CD4-positive, CD25-positive, alpha-beta regulatory T cell (primary cell): ENCODE data around the gene ZFP91. TPM values are rescaled to one million over a fixed set of nuclear protein-coding genes. Genes with fewer than 3 reads are reported as not detected.

Source experiments
- ATAC-seq, 2 donors: fragments of 150-1000 bp; cut with Tn5 transposase; one replicate each; pipeline ENCODE4 v1.10.0; 2021; ENCODE audit warnings: low read depth in 2 of 2, moderate number of reproducible peaks in 2 of 2, moderate library complexity in 1 of 2
- DNase-seq, 3 donors: peaks; one replicate each; pipeline versions ENCODE4 v3.0.0 to v3.0.0-alpha.2; 2012 to 2022; ENCODE audit warnings: mixed read lengths in 1 of 3
- H3K27ac ChIP-seq: one replicate; pipeline ENCODE4 v1.7.0; 2013; ENCODE audit warnings: mild to moderate bottlenecking, low read length; ENCODE audit not compliant: insufficient read depth, poor library complexity, severe bottlenecking
- H3K27me3 ChIP-seq: one replicate; pipeline ENCODE4 v1.7.0; 2013; ENCODE audit warnings: low read length; ENCODE audit not compliant: control insufficient read depth, insufficient read depth
- H3K36me3 ChIP-seq: one replicate; pipeline ENCODE4 v1.7.0; 2013; ENCODE audit warnings: mild to moderate bottlenecking, low read length, moderate library complexity; ENCODE audit not compliant: control insufficient read depth, insufficient read depth
- H3K4me1 ChIP-seq: 2 replicates; pipeline ENCODE4 v1.7.0; 2013; ENCODE audit warnings: mild to moderate bottlenecking, low read length; ENCODE audit not compliant: insufficient read depth, control insufficient read depth, poor library complexity, severe bottlenecking
- H3K4me3 ChIP-seq: one replicate; pipeline ENCODE4 v1.7.0; 2013; ENCODE audit warnings: low read depth, mild to moderate bottlenecking, low read length, moderate library complexity
- H3K9me3 ChIP-seq, 2 experiments: 1 replicate in 1 of 2; 2 replicates in 1 of 2; pipeline ENCODE4 v1.7.0; 2013; ENCODE audit warnings: low read length in 2 of 2, mild to moderate bottlenecking in 1 of 2, moderate library complexity in 1 of 2; ENCODE audit not compliant: control insufficient read depth in 2 of 2
- H3K27ac Mint-ChIP-seq, 3 donors: one replicate each; pipeline ENCODE4 v1.8.0; 2020 to 2022; ENCODE audit warnings: mild to moderate bottlenecking in 3 of 3, mixed read lengths in 3 of 3, moderate library complexity in 2 of 3
- H3K27me3 Mint-ChIP-seq: one replicate; pipeline ENCODE4 v1.8.0; 2022; ENCODE audit warnings: mild to moderate bottlenecking, mixed read lengths
- H3K36me3 Mint-ChIP-seq: one replicate; pipeline ENCODE4 v1.8.0; 2020; ENCODE audit warnings: mixed read lengths
- H3K4me1 Mint-ChIP-seq, 4 donors: one replicate each; pipeline ENCODE4 v1.8.0; 2020 to 2022; ENCODE audit warnings: mixed read lengths in 4 of 4, mild to moderate bottlenecking in 1 of 4
- H3K4me3 Mint-ChIP-seq, 4 donors: one replicate each; pipeline ENCODE4 v1.8.0; 2020 to 2022; ENCODE audit warnings: mild to moderate bottlenecking in 4 of 4, mixed read lengths in 4 of 4, moderate library complexity in 3 of 4
- H3K9me3 Mint-ChIP-seq, 7 donors: one replicate each; pipeline ENCODE4 v1.8.0; 2020 to 2022; ENCODE audit warnings: mixed read lengths in 7 of 7, mild to moderate bottlenecking in 3 of 7, moderate library complexity in 2 of 7
- polyA plus RNA-seq, 4 donors: library from polyadenylated mRNA; unstranded; fragments of 300-500 nt; fragmentation: Illumina TruSeq; gene quantifications; one replicate each; pipeline ENCODE4 v1.2.3, GENCODE V29; 2021
- total RNA-seq: library from RNA; stranded (reverse); gene quantifications from one replicate; pipeline ENCODE4 v1.2.3, GENCODE V29; 2022

The ZFP91 gene
- total and polyA plus RNA-seq, 5 donors from 2014 or later, result 5.0 to 46.5 (median 7.5) TPM

DNA sequence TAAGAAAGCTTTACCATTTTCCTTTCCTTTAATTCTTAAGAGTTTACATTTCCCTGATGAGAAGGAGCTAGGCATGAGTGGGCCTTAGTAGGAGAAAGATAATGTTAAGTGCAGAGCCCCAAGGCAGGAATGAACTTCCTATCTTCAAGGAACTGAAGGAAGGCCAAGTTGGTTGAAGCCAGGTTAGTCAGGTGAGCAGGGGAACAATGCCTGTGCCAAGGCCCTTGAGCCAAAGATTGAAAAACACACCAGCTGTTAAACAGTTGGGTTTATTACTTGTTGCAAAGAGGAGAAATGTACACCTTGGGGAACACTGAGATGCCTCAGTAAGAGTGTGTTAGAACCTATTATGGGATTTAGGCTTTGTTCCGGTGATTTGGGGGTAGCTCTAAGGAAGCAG is 53.6 kb downstream of the ZFP91 start:
- H3K27ac Mint-ChIP-seq, result peak overlapping the region in 1 of 3 donors; percentile 62
- DNase-seq (no peak), ATAC-seq (no peak)
- Histone ChIP-seq H3K9me3 (no peaks in the 10 kb centered on the region), H3K27me3 (no peaks in the 10 kb centered on the region), H3K27ac (no peak overlapping the region), H3K4me3 (no peak overlapping the region), H3K36me3 (no peaks in the 10 kb centered on the region), H3K4me1 (no peaks in the 10 kb centered on the region)
- no peaks in the 10 kb centered on the region for H3K27me3 Mint-ChIP-seq
- peaks cover 0 to 6% (median 4%) of the 10 kb centered on the region in 4 donors for H3K4me1 Mint-ChIP-seq
- no peaks in the 10 kb centered on the region for H3K36me3 Mint-ChIP-seq
- no peaks in the 10 kb centered on the region for H3K9me3 Mint-ChIP-seq
- no peak overlapping the region for H3K4me3 Mint-ChIP-seq

DNA sequence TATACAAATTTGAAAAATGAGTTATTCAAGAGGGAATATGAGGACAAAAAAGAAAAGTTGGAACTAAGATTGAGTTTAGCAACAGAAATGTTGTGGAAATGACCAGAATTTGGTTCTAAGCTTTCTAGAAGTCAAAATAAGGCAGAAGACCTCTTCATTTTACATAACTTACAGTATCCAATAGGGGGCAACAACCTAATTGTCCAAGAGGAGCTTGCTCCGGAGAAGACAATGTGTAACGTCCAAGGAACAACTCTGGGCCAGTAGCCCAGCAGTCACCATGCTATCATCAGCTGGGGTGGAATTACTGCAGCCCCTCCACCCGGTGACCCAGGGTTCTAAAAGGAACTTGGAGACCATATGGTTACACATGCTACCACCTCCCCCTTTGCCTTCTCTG is 57.7 kb downstream of the ZFP91 start:
- H3K27me3 ChIP-seq, result no peaks in the 10 kb centered on the region
- no peaks in the 10 kb centered on the region for H3K9me3 Mint-ChIP-seq
- H3K9me3 ChIP-seq, result no peaks in the 10 kb centered on the region
- no peak overlapping the region for H3K4me3 ChIP-seq
- peaks cover 14 to 21% (median 16%) of the 10 kb centered on the region in 4 donors for H3K4me1 Mint-ChIP-seq
- DNase-seq (no peak), ATAC-seq (no peak)
- H3K27ac ChIP-seq, result no peak overlapping the region
- H3K4me1 ChIP-seq, result peaks cover 20% of the 10 kb centered on the region
- no peaks in the 10 kb centered on the region for H3K36me3 Mint-ChIP-seq
- H3K27me3 Mint-ChIP-seq, result no peaks in the 10 kb centered on the region
- no peaks in the 10 kb centered on the region for H3K36me3 ChIP-seq
- no peak overlapping the region for H3K27ac Mint-ChIP-seq
- H3K4me3 Mint-ChIP-seq, result no peak overlapping the region

DNA sequence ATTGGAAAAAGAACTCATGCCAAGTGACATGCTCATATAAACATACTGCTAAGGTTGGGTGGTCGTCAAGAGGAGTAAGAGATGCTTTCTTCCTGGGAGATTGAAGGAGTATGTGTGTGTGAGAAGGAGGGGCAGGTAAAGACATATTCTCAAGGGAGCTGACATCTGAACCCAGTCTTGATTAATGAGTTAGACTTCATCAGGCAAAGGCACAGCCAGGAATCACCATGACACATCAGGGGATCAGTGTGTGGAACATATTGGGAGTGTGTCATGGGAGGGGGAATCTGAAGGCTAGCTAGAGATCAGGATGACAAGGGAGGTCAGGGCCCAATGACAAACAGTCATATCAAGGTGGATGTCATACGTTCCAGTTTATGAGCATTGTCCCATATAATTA is 58.5 kb downstream of the ZFP91 start:
- Histone ChIP-seq H3K4me3 (no peak overlapping the region), H3K4me1 (peaks cover 20% of the 10 kb centered on the region), H3K36me3 (no peaks in the 10 kb centered on the region), H3K9me3 (no peaks in the 10 kb centered on the region), H3K27me3 (no peaks in the 10 kb centered on the region), H3K27ac (no peak overlapping the region)
- H3K4me1 Mint-ChIP-seq, result peaks cover 14 to 27% (median 18%) of the 10 kb centered on the region in 4 donors
- ATAC-seq, result no peak
- H3K36me3 Mint-ChIP-seq, result no peaks in the 10 kb centered on the region
- no peak overlapping the region for H3K27ac Mint-ChIP-seq
- no peak for DNase-seq
- no peak overlapping the region for H3K4me3 Mint-ChIP-seq
- H3K27me3 Mint-ChIP-seq, result no peaks in the 10 kb centered on the region
- no peaks in the 10 kb centered on the region for H3K9me3 Mint-ChIP-seq

DNA sequence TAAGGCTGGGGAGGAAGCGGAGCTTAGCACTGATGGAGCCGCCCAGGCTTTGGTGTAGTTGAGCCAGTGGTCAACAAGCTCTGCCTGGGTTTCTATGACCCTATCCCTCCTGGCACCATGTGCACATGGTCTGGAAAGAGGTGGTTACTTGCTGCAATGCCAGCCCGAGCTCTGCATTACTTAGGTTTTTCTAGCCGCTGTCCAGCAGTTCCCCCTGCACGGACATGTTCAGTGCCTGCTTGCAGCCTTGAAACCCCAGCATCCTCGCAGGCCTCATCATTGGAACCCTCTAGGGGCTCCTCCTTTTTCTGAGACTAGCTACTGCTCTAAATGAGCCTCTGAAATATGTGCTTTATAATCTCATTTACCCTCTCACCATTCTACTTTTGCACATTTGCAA is 60.2 kb downstream of the ZFP91 start:
- DNase-seq (no peak), ATAC-seq (no peak)
- no peak overlapping the region for H3K27ac ChIP-seq
- H3K27me3 ChIP-seq, result no peaks in the 10 kb centered on the region
- H3K4me1 Mint-ChIP-seq, result peaks cover 14 to 27% (median 18%) of the 10 kb centered on the region in 4 donors
- peak overlapping the region in 1 of 3 donors; percentile 4 for H3K27ac Mint-ChIP-seq
- peaks cover 0 to 2% (median 0%) of the 10 kb centered on the region in 7 donors for H3K9me3 Mint-ChIP-seq
- peaks cover 20% of the 10 kb centered on the region for H3K4me1 ChIP-seq
- no peaks in the 10 kb centered on the region for H3K36me3 ChIP-seq
- no peak overlapping the region for H3K4me3 ChIP-seq
- H3K9me3 ChIP-seq, result no peaks in the 10 kb centered on the region
- H3K27me3 Mint-ChIP-seq, result no peaks in the 10 kb centered on the region
- no peaks in the 10 kb centered on the region for H3K36me3 Mint-ChIP-seq
- no peak overlapping the region for H3K4me3 Mint-ChIP-seq

DNA sequence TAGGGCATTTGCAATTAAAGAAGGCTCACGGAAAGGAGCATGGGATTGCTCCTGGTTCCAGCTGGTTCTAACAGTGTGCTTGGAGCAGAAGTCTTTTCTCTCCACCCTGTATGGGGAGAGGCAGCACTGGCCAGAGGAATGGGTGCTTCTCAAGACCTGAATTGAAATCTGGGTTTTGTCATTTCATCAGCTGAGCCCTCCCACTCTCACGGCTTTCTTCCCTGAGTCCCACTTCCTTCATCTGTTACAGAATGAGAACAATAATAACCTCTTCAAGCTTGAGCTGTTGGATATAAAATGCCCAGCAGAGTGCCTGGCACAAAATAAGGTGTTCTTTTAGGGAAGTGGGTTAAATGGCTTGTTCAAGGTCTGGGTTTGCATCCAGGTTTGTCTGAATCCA is 60.8 kb downstream of the ZFP91 start:
- H3K4me1 Mint-ChIP-seq, result peaks cover 14 to 27% (median 18%) of the 10 kb centered on the region in 4 donors
- ATAC-seq, result no peak
- H3K27ac Mint-ChIP-seq, result peak overlapping the region in 2 of 3 donors; percentile 62 to 84
- no peak overlapping the region for H3K4me3 ChIP-seq
- H3K9me3 Mint-ChIP-seq, result peaks cover 0 to 2% (median 0%) of the 10 kb centered on the region in 7 donors
- H3K36me3 Mint-ChIP-seq, result no peaks in the 10 kb centered on the region
- H3K4me1 ChIP-seq, result peaks cover 20% of the 10 kb centered on the region
- H3K27ac ChIP-seq, result no peak overlapping the region
- no peaks in the 10 kb centered on the region for H3K27me3 Mint-ChIP-seq
- H3K36me3 ChIP-seq, result no peaks in the 10 kb centered on the region
- H3K4me3 Mint-ChIP-seq, result no peak overlapping the region
- no peaks in the 10 kb centered on the region for H3K9me3 ChIP-seq
- no peaks in the 10 kb centered on the region for H3K27me3 ChIP-seq
- no peak for DNase-seq

DNA sequence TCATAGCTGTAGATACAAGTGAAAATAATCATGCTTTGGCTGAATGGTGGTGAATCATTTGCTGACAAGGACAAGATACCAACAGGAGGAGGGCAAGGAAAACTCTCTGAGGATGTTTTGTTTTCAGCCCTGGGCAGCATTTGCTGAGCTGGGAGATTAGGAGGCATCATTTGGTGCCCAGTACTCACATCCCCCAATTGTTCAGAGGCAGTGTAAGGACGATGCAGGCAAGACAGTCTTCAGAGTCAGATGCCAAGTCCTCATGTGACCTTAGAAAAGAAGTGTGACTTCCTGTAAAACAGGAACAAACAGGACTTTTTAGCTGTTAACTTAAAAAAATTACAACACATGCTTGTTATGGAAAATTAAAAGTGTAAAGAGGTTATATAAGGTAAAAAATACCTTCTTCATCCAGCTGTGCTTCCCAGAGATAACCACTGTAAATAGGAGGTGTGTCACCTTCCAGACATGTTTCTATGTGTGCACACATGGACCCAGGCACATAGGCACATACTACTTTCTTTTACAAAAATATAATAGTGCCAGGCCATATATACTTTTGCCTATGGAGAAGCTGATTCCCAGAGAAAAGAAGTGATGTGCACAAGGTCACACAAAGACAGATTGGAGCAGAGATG is 61.6 kb downstream of the ZFP91 start:
- Histone ChIP-seq H3K4me1 (peaks cover 20% of the 10 kb centered on the region), H3K27ac (no peak overlapping the region), H3K27me3 (no peaks in the 10 kb centered on the region), H3K4me3 (no peak overlapping the region), H3K36me3 (no peaks in the 10 kb centered on the region), H3K9me3 (peaks cover 0 to 3% of the 10 kb centered on the region in 2 experiments)
- peak in 2 of 3 donors; percentile 35 to 61 for DNase-seq
- Mint-ChIP-seq H3K27ac (peak overlapping the region; percentile 45 to 84 (median 62)), H3K4me1 (peaks cover 14 to 27% (median 18%) of the 10 kb centered on the region in 4 donors), H3K4me3 (peak overlapping the region in 2 of 4 donors; percentile 28 to 79), H3K9me3 (peaks cover 0 to 2% (median 0%) of the 10 kb centered on the region in 7 donors), H3K27me3 (no peaks in the 10 kb centered on the region), H3K36me3 (no peaks in the 10 kb centered on the region)
- ATAC-seq, result peak; percentile 74 to 76

DNA sequence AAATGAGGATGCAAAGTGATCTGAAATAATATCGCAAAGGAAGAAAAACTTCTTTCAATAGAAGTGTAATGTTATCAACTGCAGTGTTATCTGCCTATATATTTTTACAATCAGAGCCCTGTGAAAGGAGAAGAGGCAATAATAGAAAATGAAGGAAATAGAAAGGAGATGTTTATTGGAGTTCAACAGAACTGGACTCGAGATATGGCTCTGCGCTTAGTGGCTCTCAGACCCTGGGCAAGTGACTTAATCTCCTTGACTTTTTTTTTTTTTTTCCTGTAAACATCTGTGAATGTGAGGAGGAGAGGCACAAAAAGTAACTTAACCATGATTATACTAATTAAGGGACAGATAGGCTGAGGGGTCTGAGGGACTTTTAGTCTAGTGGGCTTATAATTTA is 62.5 kb downstream of the ZFP91 start:
- Mint-ChIP-seq H3K9me3 (peaks cover 0 to 6% (median under 1%) of the 10 kb centered on the region in 7 donors), H3K4me3 (no peak overlapping the region), H3K36me3 (no peaks in the 10 kb centered on the region), H3K27me3 (no peaks in the 10 kb centered on the region), H3K27ac (peak overlapping the region; percentile 14 to 84 (median 81)), H3K4me1 (peaks cover 14 to 27% (median 18%) of the 10 kb centered on the region in 4 donors)
- ATAC-seq (no peak), DNase-seq (no peak)
- H3K4me3 ChIP-seq, result no peak overlapping the region
- no peaks in the 10 kb centered on the region for H3K36me3 ChIP-seq
- peaks cover 20% of the 10 kb centered on the region for H3K4me1 ChIP-seq
- H3K27me3 ChIP-seq, result no peaks in the 10 kb centered on the region
- peaks cover 0 to 11% of the 10 kb centered on the region in 2 experiments for H3K9me3 ChIP-seq
- no peak overlapping the region for H3K27ac ChIP-seq
